GM21529 (cell line): ENCODE results near the gene ZC3H7B.

Experiments used
- ATAC-seq: cut with Tn5 transposase; IDR thresholded peaks from one replicate; pipeline ENCODE4 v1.9.1; 2021; ENCODE audit not compliant: unreplicated experiment

Gene ZC3H7B

DNA sequence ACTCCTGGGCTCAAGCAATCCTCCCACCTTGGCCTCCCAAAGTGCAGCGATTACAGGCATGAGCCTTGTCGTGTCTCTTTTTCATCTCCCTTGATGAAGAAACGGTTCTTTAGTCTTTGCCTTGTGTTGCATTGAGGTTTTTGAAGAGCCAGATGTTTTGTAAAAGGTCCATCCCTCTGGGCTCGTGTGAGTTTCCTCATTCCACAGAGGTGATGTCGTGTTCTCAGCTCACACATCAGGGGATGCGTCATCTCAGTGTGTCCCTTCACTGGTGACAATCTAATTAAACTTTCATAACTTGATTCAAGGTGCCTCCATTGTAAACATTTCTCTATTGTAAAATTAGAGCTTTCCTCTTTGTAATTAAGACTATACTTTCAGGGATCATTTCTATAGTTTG lies 50.7 kb downstream of the ZC3H7B start:
- no peak for ATAC-seq

DNA sequence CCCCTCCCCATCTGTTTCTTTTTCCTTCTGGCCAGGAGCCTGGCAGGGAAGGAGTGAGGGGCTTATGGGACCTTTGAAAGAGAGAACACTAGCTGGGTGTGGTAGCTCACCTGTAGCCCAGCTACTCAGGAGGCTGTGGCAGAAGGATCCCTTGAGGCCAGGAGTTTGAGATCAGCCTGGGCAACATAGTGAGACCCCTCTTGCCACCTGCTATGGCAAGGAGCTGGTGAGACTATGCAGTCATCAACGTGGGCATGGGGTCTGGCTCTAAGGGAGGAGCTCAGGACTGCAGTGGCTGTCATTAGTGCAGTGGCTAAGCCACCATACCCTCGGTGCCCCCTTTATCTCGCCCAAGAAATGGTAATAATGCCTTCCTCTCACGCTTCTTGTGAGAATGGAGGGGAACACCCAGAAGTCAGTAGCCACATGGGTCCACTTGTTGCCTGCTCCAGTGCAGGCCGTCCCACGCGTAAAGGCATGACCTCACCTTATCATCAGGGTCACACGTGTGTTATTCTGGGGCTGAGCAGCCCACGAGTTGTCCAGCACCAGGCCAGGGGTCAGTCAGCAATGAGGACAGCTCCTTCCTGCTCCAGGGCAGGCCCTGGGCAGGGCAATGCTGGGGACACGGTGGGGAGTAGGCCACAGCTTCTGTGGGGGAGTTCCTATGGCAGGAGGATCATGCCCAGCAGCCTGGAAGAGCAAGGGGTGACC lies 52.7 kb downstream of the ZC3H7B start:
- no peak for ATAC-seq

DNA sequence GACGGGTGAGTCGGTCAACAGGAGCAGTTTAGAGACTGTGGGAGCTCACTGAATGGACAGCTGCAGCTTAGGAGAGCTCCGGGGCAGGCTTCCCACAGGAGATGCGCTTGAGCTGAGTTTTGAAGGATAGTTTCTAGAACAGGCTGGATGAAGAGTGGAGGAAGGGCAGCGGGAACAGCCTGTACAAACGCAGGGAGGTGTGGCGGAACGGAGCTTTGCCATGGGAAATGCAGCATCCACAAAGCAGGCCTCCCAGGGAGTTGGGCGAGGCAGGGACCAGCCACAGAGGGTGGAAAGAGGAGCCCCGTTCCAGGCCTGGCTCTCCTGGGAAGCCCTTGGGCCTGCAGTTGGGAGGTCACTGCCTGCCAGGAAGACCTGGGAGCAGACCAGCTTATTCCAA lies 53.7 kb downstream of the ZC3H7B start:
- ATAC-seq = no peak

DNA sequence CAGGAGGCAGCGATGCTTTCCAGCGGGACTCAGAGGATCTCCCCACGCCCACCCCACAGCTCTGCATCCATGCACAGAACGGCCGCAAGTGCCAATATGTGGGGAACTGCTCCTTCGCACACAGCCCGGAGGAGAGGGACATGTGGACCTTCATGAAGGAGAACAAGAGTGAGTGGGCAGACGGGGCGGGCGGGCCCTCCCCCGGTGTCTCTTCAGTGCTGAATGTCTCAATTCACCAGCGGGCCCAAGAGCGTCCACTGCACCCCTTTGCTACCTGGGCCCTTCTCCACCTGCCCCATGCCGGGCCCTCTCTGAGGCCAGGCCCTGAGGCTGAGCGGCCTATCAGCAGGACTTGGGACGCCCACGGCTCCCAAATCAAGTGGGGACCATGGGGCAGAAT lies 54.6 kb downstream of the ZC3H7B start:
- ATAC-seq = no peak

DNA sequence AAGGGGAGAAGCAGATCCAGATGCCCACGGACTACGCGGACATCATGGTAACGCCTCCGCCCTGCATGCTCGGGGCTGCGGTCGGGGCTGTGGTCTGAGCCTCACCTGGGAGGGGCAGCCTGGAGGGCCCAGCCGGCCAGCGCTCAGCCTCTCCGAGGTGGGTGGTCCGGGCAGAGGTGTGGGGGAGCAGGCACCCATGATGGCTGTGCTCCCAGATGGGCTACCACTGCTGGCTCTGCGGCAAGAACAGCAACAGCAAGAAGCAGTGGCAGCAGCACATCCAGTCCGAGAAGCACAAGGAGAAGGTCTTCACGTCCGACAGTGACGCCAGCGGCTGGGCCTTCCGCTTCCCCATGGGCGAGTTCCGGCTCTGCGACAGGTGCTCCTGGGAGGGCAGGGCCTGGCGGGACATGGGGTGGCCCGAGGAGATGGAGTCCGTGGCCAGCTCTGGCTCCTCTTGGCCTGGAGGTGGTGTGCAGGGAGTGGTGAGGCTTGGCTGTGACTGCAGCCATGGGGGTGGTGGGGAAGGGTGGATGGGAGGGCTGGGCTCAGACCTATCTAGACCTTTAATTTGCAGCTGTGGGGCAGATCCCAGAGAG lies 55.2 kb downstream of the ZC3H7B start:
- ATAC-seq = no peak

DNA sequence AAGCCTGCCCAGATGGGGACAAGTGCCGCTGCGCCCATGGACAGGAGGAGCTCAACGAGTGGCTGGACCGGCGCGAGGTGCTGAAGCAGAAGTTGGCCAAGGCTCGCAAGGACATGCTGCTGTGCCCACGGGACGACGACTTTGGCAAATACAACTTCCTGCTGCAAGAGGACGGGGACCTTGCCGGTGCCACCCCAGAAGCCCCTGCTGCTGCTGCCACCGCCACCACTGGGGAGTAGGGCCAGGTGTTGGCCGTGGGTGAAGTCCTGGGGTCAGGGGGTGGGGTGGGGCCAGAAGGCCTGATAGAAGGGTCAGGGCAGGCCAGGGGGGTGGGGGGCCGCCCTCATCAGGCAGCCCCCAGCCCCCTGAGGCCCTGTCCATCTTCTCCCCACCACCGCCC lies 55.9 kb downstream of the ZC3H7B start:
- no peak for ATAC-seq

DNA sequence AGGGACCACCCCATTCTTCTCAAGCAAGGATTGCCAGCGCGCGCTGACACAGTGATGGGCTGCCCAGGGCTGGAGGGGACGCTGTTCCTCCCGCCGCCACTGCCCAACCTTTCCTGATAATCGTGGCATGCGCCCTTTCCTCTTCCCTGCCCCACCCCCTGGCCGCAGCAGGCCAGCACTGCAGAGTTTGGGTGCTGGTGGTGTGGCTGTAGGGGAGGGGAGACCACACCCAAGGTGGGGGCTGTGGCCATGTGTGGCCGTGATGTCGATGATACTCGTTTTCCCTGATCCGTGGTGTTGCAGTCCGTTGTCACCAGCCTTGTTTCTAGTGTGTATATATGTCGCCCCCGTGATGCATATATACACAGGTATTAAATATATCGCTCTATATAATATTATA lies 57.6 kb downstream of the ZC3H7B start:
- no peak for ATAC-seq

DNA sequence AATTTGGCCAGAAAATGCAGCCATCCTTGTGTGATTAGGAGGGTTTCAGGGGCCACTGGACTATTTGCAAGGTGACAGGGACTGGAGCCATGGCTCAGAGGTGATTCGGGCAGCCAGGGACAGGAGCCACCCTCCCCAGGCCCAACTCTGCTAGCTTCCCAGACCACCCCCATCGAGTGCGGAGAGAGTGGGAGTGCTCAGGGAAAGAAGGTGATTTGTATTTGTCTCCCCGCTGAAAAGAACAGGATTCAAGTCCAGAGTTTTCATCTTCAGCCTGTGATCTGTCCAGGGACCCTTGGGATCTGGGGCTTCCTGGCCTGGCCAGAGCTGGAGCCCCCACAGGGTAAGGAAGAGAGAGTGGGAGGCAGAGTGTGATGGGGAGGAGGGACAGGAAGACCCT lies 58.1 kb downstream of the ZC3H7B start:
- ATAC-seq = no peak

DNA sequence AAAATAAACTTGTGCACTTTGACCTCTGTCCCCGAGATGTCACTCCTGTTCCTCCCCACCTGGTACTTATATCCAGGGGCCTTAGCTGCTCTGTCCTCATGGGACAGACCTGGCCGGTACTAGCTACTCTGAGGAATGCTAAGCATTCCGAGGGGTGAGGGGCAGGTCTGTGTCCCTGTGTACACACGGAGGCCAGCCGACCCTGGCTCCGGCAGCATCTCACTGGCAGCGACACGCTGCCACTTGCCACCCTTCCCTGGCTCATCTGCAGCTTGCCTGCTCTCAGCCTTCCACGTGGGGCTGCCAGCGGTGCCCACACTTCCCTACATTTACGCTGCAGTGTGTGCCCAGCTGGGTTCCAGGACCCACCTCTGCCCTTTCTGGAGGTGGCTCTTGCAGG lies 58.8 kb downstream of the ZC3H7B start:
- ATAC-seq = no peak

DNA sequence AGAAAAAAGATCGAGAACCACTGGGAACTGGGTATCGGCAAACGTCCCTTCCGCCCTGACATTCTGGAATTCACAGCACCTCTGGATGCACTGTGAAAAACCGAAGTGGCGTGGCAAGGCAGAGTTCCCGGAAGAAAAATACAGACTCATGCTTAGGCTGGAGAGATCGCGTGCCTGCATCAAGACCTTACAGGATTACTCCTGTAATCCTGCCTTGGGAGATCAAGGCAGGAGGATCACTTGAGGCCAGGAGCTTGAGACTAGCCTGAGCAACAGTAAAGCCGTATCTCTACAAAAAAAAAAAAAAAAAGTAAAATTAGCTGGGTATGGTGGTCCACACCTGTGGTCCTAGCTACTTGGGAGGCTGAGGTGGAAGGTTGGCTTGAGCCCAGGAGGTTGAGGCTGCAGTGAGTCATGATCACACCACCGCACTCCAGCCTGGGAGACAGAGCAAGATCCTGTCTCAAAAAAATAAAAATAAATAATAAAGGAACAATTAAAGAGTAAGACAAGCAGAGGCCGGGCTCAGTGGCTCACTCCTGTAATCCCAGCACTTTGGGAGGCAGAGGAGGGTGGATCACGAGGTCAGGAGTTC lies 60.5 kb downstream of the ZC3H7B start:
- no peak for ATAC-seq

DNA sequence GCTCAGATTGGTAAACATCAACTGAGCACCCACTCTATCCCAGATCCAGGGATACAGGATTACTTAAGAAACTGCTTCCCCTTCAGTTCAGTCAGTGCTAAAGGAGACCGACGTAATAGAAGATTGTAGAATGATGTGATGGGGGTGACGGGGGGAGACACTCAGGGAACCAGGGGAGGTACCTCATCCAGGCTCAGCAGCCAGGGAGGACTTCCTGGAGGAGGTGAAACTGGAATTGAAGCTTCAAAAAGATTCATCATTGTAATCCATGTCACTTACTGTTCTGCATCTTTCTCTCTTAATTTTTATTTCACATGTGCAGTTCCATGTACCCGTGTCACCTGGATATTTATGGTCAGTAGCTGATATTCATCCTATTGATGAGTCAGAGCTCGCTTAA lies 61.3 kb downstream of the ZC3H7B start:
- no peak for ATAC-seq

DNA sequence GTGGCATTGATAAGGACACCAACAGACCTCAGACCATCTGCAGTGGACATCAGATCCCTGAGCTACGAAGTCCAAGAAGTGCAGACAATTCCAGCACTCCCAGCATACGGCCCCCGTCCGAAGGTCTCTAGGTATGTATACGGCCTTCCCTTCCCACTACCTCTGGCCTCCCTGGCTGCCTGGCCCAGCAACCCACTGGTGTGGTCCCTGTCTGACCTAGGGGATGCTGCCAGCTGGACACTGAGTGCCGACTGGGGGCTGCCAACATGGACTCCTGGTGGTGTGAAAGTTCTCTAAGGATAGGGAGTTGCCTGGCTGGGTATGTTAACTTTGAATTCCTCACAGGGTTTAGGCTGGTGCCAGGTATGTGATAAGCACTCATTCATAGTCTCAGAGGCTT lies 62.9 kb downstream of the ZC3H7B start:
- no peak for ATAC-seq

DNA sequence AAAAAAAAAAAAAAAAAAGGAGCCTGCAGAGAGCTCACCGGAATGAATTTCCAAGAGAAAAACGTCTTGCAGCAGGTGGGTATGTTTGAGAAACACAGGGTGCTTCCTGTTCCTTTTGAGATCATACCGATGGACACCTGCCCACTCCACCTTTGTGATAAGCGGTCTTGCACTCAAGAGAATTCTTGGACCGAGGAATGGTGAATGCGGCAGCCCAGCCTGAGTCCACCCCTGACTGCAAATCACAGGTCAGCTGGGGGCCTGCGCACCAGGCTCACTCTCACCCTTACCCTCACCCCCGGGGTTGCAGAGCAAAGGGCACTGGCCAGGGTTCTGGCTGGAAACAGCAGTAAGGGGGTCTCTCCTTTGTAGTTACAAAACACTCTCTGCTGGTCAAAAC lies 63.6 kb downstream of the ZC3H7B start:
- no peak for ATAC-seq

DNA sequence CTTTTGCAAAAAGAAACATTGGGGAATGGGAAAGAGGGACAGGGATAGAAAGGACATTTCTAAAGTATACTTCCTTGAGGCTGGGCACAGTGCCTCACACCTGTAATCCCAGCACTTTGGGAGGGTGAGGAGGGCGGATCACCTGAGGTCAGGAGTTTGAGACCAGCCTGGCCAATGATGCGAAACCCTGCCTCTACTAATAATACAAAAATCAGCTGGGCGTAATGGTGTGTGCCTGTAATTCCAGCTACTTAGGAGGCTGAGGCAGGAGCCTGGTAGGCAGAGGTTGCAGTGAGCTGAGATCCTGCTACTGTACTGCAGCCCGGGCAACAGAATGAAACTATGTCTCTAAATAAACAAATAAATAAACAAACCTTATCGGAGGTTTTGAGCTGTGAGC lies 64.1 kb downstream of the ZC3H7B start:
- ATAC-seq = no peak

DNA sequence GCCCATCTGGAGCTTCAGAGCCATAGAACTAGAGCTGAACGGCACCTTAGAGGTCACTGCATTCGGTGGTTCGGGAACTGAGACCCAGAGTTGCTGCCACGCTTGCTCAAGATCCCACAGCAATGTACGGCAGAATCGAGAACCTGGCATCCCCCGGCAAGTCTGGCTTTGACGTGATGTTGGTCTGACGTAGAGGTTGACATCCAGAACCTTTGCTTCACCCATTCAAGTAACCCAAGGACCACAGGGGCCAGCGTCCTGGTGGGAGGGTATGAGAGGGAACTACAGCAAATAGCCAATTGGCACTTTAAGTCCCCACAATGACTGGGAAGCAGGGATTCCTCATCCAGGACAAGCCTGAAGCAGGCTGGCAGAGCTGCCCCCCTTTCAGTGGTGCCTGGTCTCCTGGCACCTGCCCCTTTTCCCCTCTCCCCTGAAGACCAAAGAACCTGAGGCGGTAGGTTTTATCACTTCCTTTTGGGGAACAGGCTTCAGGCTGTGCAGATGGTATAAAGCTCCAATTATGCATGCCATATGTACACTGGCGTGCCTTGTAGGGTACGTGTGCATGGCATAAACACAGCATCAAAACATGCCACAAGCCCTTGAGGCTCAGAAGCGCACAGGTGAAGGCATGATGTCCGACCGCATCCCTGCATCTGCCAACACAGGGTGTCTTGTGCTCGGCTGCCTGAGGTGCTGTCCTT lies 65.2 kb downstream of the ZC3H7B start:
- ATAC-seq = no peak

DNA sequence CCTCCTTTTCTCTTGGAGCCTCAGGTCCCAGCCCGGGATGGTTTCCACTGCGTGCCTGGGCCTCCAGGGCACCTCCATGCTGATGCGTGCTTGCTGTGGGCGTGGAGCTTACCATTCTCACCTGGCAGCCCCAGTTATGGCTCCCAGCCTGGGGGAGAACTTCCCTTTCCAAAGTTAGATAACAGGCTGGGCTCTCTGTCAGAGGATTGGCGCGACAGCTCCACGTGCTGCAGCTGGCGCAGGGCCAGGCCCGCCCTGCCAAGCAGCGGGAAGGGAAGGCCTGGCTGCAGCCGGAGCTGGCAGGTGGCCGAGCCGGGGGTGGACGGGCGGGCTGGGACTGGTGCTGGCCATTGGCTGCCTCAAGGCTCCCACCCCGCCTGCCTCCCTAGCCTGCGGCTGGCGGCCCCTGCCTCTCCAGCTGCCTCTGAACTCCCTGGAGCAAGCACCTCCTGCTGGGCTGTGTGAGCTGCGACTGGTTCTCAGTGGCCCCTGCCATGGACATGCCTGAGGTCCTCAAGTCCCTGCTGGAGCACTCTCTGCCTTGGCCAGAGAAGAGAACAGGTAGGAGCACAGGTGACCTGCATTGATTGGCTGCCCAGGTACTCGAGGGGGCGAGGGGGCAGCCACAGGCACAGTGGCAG lies 65.8 kb downstream of the ZC3H7B start:
- no peak for ATAC-seq

DNA sequence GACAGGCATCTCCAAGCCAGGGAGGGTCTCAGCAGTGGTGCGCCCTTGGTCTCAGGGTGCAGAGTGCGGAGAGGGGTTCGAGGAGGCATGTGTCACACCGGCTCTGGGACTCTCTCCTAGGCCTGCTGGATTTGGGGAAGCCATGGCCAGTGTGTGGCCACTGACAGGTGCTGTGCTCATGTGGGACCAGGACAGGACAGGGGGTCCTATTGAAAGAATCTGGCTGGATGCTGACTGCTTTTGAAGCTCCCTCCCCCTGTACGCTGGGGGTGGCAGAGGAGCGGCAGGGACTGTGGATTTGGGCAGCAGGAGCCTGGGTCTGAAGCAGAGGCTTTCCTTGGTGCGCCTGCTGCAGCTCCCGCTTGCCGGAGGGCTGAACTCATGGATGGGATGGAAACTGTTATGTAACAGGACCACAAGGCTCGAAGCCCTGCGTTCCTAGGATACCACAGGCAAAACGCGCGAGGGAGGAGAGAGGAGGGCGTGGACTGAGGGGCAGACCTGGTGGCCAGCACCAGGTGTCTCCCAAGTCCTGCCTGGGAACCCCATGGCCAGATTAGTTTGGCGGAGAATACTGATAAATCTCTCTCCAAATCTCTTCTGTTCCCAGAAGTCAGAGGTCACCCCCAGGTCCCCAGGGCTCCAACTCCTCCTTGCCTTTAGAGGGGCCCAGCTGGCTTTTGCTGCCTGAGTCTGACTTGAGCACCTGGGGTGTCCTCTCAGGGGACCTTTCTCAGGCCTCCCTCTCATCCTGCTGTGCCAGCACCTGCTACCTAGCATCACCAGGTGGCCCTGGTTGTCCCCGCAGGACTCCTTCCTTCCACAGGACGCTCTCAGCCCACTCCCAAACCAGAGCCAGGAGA lies 66.6 kb downstream of the ZC3H7B start:
- ATAC-seq = no peak

DNA sequence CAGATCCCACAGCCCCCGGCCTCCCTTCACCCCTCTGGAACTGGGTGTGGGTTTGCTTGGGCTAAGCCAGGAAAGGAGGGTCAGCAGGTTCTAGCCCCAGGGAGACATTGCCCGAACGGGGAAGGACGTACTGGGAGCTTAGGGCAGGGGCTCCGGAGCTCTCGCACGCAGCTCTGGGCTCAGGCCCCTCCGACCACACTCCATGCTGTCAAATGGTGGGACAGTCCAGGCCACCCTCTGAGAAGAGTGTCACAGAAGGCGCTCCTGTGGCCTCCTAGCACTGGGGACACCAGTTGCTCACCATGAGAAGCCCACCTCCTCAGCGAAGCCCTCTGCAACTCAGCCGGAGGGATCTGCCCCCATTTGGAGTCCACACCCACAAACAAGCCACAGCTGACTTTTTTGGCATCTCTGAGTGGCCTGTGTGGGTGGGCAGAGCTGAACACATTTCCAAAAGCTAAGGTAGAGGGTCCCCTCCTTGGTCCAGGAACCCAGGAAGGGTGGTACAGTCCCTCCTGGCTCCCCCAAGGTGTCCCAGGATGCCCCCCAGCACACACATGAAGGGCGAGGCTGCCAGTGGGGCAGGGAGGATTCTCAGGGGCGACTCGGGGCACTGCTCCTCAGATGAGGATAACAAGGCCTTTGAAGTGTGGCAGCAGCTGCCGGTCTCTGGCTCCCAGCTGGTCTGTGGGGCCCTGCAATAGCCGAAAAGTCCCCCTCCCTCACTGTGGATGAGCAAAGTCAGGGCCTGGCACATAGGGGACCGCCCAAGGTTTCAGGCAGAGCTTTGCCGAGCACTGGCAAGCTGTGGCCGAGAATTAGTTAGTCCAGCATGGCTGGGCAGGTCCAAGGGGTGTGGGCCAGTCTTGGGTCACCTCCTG lies 67.5 kb downstream of the ZC3H7B start:
- ATAC-seq = no peak

DNA sequence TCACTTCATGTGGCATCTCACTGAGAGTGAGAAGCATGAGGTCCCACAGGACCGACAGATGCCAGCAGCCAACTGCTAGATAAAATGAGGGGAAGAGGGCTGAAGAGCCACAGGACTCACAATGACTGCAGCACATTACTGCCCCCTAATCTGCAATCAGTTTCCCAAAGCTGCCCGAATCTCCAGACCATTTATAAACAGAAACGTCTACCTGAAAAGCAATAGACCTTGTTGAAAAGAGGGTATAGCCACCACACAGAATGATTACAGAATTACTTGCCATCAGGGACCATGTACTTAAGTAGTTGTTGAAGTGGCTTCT lies 68.1 kb downstream of the ZC3H7B start:
- no peak for ATAC-seq

DNA sequence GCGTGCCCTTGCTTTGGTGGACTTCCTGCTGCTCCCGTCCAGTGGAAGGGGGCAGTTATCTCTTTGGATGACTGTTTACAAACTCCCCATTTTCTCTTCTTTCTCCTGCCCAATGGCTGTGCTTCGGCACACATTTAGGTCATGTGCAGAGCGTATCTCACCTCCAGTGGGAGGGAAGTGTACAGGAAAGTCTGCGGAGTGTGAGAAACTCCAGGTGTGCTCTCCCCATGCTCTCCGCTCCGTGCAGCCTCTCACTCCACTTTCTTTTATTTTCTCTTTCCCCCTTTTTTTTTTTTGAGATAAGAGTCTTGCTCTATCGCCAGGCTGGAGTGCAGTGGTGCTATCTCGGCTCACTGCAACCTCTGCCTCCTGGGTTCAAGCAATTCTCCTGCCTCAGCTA lies 68.5 kb downstream of the ZC3H7B start:
- no peak for ATAC-seq
